ENCODE results near the gene KCNH1.

DNA sequence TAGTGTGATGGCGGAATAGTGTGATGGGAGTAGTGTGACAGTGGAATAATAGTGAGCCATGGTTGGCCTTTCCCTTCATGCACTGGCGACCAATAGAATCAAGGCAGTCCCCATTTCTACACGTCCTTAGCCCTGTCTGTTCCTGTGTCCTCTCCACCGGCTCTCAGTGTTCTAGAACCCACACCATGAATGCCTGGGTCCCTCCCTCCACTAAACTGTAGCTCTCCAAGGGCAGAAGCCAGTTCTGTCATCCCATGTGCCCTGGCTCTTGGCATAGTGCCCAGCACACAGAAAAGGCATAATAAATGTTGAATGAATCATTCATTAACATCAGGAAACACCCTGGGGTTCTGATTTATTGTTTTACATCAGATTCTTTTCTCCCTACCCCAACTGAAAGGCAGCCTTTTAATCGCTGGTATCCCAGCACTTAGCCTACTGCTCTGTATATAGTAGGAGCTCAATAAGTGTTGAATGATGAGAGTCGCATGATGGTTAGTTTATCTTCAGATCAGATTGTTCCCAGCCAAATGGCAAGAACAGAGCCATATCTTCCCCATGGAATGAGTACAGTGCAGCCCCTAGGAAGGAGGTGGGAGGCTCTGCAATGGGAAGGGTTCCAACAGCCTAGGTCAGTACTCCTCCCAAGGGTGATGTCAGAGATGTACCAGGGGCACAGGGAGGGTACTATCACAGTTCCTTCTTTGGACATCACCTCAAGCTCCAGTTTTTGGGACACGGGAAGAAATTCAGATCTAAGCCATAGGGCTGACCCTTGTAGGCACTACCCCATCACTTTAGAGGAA is 479.6 kb downstream of the KCNH1 start:
- TF ChIP-seq, protein P1, sequence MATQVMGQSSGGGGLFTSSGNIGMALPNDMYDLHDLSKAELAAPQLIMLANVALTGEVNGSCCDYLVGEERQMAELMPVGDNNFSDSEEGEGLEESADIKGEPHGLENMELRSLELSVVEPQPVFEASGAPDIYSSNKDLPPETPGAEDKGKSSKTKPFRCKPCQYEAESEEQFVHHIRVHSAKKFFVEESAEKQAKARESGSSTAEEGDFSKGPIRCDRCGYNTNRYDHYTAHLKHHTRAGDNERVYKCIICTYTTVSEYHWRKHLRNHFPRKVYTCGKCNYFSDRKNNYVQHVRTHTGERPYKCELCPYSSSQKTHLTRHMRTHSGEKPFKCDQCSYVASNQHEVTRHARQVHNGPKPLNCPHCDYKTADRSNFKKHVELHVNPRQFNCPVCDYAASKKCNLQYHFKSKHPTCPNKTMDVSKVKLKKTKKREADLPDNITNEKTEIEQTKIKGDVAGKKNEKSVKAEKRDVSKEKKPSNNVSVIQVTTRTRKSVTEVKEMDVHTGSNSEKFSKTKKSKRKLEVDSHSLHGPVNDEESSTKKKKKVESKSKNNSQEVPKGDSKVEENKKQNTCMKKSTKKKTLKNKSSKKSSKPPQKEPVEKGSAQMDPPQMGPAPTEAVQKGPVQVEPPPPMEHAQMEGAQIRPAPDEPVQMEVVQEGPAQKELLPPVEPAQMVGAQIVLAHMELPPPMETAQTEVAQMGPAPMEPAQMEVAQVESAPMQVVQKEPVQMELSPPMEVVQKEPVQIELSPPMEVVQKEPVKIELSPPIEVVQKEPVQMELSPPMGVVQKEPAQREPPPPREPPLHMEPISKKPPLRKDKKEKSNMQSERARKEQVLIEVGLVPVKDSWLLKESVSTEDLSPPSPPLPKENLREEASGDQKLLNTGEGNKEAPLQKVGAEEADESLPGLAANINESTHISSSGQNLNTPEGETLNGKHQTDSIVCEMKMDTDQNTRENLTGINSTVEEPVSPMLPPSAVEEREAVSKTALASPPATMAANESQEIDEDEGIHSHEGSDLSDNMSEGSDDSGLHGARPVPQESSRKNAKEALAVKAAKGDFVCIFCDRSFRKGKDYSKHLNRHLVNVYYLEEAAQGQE (IDR thresholded peaks at IDR 0.05; ENCODE audit: borderline replicate concordance): no peak
- TF ChIP-seq, protein P2, sequence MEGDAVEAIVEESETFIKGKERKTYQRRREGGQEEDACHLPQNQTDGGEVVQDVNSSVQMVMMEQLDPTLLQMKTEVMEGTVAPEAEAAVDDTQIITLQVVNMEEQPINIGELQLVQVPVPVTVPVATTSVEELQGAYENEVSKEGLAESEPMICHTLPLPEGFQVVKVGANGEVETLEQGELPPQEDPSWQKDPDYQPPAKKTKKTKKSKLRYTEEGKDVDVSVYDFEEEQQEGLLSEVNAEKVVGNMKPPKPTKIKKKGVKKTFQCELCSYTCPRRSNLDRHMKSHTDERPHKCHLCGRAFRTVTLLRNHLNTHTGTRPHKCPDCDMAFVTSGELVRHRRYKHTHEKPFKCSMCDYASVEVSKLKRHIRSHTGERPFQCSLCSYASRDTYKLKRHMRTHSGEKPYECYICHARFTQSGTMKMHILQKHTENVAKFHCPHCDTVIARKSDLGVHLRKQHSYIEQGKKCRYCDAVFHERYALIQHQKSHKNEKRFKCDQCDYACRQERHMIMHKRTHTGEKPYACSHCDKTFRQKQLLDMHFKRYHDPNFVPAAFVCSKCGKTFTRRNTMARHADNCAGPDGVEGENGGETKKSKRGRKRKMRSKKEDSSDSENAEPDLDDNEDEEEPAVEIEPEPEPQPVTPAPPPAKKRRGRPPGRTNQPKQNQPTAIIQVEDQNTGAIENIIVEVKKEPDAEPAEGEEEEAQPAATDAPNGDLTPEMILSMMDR (IDR thresholded peaks at IDR 0.05; ENCODE audit: poor library complexity, severe bottlenecking): no peak
- TF ChIP-seq EZH2 (IDR thresholded peaks at IDR 0.05; ENCODE audit: borderline replicate concordance, insufficient read depth, low read length, poor library complexity, severe bottlenecking) (no peak), RAD21 (conservative IDR thresholded peaks at IDR 0.05) (no peak)

Data from neural cell (in vitro differentiated cells).